Pulmonary artery endothelial cell (primary cell): Measurements from ENCODE around the gene ZNRF2. TPM values are rescaled to one million over a fixed set of nuclear protein-coding genes. Genes with fewer than 3 reads are reported as not detected.
"Not testable (repeated sequence)": the region's sequence is repeated elsewhere in the genome, so short reads cannot be mapped to it uniquely, and the experiment has no call there.

Experiments
- DNase-seq: peaks from one replicate; pipeline ENCODE4 v3.0.0-alpha.2; 2011; ENCODE audit warnings: low read depth, low spot score
- total RNA-seq: library from RNA; depleted of rRNA; stranded (reverse); fragments of >200 nt; gene quantifications from 2 replicates; pipeline ENCODE4 v1.2.3, GENCODE V29; 2014

Gene ZNRF2
- total RNA-seq, 1 donor from 2014 or later, result 4.9 TPM

- no peak for DNase-seq
These were observed 69.7 kb downstream of the ZNRF2 start for GRCh38 chr7:30353932-30354607.

GRCh38 chr7:30354791-30355190 lies 70.4 kb downstream of the ZNRF2 start:
- DNase-seq, result no peak

- DNase-seq, result no peak
These were observed 75.6 kb downstream of the ZNRF2 start for GRCh38 chr7:30359957-30360356.

- DNase-seq, result no peak
These were observed 79.6 kb downstream of the ZNRF2 start for GRCh38 chr7:30363778-30364563.

GRCh38 chr7:30364773-30365172 lies 80.4 kb downstream of the ZNRF2 start:
- no peak for DNase-seq

- no peak for DNase-seq
These were observed 81.2 kb downstream of the ZNRF2 start for GRCh38 chr7:30365621-30366020.

GRCh38 chr7:30366606-30367005 lies 82.2 kb downstream of the ZNRF2 start:
- no peak for DNase-seq

- DNase-seq, result no peak
These were observed 83.2 kb downstream of the ZNRF2 start for GRCh38 chr7:30367561-30367960.

- DNase-seq, result no peak
These were observed 85.5 kb downstream of the ZNRF2 start for GRCh38 chr7:30369879-30370278.

GRCh38 chr7:30371321-30371720 lies 86.9 kb downstream of the ZNRF2 start:
- no peak for DNase-seq

GRCh38 chr7:30378275-30378674 lies 93.9 kb downstream of the ZNRF2 start:
- no peak for DNase-seq

- DNase-seq, result no peak
These were observed 94.7 kb downstream of the ZNRF2 start for GRCh38 chr7:30379131-30379530.

GRCh38 chr7:30379741-30380140 lies 95.3 kb downstream of the ZNRF2 start:
- DNase-seq, result no peak

- no peak for DNase-seq
These were observed 95.9 kb downstream of the ZNRF2 start for GRCh38 chr7:30380294-30380693.

GRCh38 chr7:30380824-30381223 lies 96.4 kb downstream of the ZNRF2 start:
- not testable (repeated sequence) for DNase-seq

- DNase-seq, result no peak
These were observed 98.2 kb downstream of the ZNRF2 start for GRCh38 chr7:30382607-30383006.

- DNase-seq, result peak; percentile 13
These were observed 105.4 kb downstream of the ZNRF2 start for GRCh38 chr7:30389791-30390190.

- DNase-seq, result no peak
These were observed 106.6 kb downstream of the ZNRF2 start for GRCh38 chr7:30390736-30391636.

GRCh38 chr7:30391806-30392205 lies 107.4 kb downstream of the ZNRF2 start:
- DNase-seq, result no peak

GRCh38 chr7:30395676-30396075 lies 111.3 kb downstream of the ZNRF2 start:
- no peak for DNase-seq

GRCh38 chr7:30396389-30396788 lies 112.0 kb downstream of the ZNRF2 start:
- no peak for DNase-seq

- DNase-seq, result no peak
These were observed 119.1 kb downstream of the ZNRF2 start for GRCh38 chr7:30403477-30403876.
